ENCODE results near the gene MSH4. TPM values are rescaled to one million over a fixed set of nuclear protein-coding genes. Genes with fewer than 3 reads are reported as not detected.
"Not testable (repeated sequence)": the region's sequence is repeated elsewhere in the genome, so short reads cannot be mapped to it uniquely, and the experiment has no call there.

MSH4 gene
- total RNA-seq, 4 donors from 2014 or later: 0.67 to 0.93 TPM; not detected in 2

DNA sequence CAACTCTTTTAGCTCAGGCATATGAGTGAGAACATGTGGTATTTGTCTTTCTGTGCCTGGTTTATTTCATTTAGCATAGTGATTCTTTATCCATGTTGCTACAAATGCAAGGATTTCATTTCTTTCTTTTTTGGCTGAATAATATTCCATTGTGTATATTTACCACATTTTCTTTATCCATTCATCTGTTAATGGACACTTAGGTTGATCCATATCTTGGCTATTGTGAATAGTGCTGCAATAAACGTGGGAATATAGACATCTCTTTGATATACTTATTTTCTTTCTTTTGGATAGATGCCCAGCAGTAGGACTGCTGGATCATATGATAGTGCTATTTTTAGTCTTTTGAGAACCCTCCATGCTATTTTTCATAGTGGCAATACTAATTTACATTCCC, 104.7 kb downstream of the MSH4 start:
- Histone ChIP-seq H3K4me1 (no peaks in the 10 kb centered on the region), H3K27ac (no peak overlapping the region), H3K4me3 (no peak overlapping the region), H3K9me3 (no peaks in the 10 kb centered on the region), H3K36me3 (no peaks in the 10 kb centered on the region), H3K27me3 (no peaks in the 10 kb centered on the region)
- TF ChIP-seq, protein P1, sequence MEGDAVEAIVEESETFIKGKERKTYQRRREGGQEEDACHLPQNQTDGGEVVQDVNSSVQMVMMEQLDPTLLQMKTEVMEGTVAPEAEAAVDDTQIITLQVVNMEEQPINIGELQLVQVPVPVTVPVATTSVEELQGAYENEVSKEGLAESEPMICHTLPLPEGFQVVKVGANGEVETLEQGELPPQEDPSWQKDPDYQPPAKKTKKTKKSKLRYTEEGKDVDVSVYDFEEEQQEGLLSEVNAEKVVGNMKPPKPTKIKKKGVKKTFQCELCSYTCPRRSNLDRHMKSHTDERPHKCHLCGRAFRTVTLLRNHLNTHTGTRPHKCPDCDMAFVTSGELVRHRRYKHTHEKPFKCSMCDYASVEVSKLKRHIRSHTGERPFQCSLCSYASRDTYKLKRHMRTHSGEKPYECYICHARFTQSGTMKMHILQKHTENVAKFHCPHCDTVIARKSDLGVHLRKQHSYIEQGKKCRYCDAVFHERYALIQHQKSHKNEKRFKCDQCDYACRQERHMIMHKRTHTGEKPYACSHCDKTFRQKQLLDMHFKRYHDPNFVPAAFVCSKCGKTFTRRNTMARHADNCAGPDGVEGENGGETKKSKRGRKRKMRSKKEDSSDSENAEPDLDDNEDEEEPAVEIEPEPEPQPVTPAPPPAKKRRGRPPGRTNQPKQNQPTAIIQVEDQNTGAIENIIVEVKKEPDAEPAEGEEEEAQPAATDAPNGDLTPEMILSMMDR (IDR thresholded peaks at IDR 0.05): no peak
- TF ChIP-seq POLR2AphosphoS5 (IDR thresholded peaks at IDR 0.05) (no peak), POLR2A (IDR thresholded peaks at IDR 0.05) (no peak), EP300 (IDR thresholded peaks at IDR 0.05) (no peak)
- no peak for ATAC-seq
- WGBS, 2 donors (ENCODE audit: low coverage in 1 of 2): 35 to 43% methylated on average over 1 of the region's 1 CpG

DNA sequence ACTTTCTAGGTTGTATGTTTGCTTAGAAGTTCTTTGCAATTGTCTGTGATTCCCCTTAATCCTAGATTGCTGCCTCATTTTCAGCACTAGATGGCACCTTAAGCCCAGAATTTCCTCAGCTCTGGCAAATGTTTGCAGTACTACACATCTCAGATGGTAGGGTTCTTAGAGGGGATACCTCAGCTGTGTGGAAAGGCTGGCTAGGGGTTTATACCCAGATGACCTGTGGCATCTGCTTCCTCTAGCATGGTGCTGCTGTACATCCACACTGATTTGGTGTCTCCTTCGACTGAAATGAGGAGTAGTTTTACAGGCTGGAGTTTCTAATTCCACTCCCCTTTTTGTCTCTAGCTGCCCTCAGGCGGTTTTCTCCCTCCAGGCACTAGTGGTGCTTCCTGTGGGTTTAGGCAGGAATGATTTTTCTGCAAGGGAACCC, 112.1 kb downstream of the MSH4 start:
- Histone ChIP-seq H3K4me1 (no peaks in the 10 kb centered on the region), H3K4me3 (no peak overlapping the region), H3K27ac (no peak overlapping the region), H3K27me3 (no peaks in the 10 kb centered on the region), H3K9me3 (peaks cover 0 to 17% (median 0%) of the 10 kb centered on the region in 3 donors), H3K36me3 (no peaks in the 10 kb centered on the region)
- no peak for ATAC-seq
- TF ChIP-seq POLR2AphosphoS5 (IDR thresholded peaks at IDR 0.05) (no peak), EP300 (IDR thresholded peaks at IDR 0.05) (no peak), POLR2A (IDR thresholded peaks at IDR 0.05) (no peak)
- TF ChIP-seq, protein P1 (IDR thresholded peaks at IDR 0.05): no peak
- 0% methylated on average over 1 of the region's 2 CpGs; no CpG with 5 or more reads in 1 of the 2 donors for WGBS, 2 donors (ENCODE audit: low coverage in 1 of 2)

DNA sequence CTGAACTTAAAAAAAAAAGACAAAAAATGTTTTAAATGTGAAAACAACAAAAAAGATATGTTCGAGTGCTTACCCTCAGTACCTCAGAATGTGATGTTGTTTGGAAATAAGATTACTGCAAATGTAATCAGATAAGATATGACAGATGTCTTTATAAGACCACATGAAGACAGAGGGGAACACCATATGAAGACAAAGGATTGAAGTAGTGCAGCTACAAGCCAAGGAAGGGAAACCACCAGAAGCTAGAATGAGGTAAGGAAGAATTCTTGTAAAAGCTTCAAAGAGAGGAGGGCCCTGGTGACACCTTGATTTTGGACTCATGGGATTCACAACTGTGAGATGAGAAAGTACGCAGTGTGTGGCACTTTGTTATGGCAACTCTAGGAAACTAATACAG, 120.2 kb downstream of the MSH4 start:
- Histone ChIP-seq H3K36me3 (no peaks in the 10 kb centered on the region), H3K27ac (no peak overlapping the region), H3K4me3 (no peak overlapping the region), H3K9me3 (no peaks in the 10 kb centered on the region), H3K4me1 (no peaks in the 10 kb centered on the region), H3K27me3 (no peaks in the 10 kb centered on the region)
- ATAC-seq: no peak
- WGBS, 2 donors (ENCODE audit: low coverage in 1 of 2): 77 to 85% methylated on average over 1 to 2 of the region's 2 CpGs
- no peak for TF ChIP-seq EP300 (IDR thresholded peaks at IDR 0.05)

DNA sequence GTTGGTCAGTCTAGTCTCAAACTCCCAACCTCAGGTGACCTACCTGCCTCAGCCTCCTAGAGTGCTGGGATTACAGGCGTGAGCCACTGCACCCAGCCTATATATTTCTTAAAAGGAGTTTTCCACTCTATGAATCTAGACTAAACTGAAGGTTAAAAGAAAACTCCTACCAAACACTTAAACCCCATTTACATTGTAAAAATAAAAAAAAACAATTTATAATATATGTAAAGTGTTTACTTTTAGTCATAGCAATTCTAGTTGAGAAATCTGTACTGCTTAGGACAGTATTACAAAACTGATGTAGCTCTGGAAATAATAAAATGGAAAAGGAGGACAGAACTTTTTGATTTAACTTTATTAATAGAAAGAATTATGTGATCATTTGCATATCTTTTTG, 126.0 kb downstream of the MSH4 start:
- 90% methylated on average over 1 of the region's 1 CpG; no CpG with 5 or more reads in 1 of the 2 donors for WGBS, 2 donors (ENCODE audit: low coverage in 1 of 2)

DNA sequence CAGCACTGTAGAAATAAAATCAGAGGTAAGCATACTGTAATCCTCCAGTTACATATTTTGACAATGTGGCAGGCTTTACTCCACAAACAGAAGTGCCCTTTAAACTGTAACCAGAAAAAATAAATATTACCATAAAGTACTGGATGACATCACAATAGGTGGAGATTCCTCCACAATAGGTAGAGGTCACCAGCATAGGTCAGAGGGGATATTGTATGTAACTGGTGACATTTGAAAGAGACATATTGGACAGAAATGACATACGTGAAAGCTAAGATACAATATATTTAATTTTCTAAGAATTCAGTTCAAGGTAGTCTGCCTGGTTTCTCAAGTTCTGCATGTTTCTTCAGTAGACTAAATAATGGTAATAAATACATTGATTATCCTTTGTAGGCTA, 135.6 kb downstream of the MSH4 start, which contains the start of gene ASB17:
TSS of gene ASB17 (minus strand) at position 101 of the 400 bp plus-strand sequence. CDS start 113 bp downstream, outside the sequence.
- Histone ChIP-seq H3K9me3 (no peaks in the 10 kb centered on the region), H3K4me1 (no peaks in the 10 kb centered on the region), H3K36me3 (no peaks in the 10 kb centered on the region), H3K27ac (no peak within 1 kb of the TSS), H3K27me3 (no peaks in the 10 kb centered on the region), H3K4me3 (no peak within 1 kb of the TSS)
- TF ChIP-seq EP300 (IDR thresholded peaks at IDR 0.05): no peak
- WGBS, 2 donors (ENCODE audit: low coverage in 1 of 2): 85 to 92% methylated on average over 1 of the region's 1 CpG
- no peak for ATAC-seq

More for the DNA sequence above, 126.0 kb downstream of the MSH4 start:
- Histone ChIP-seq H3K4me3 (no peak overlapping the region), H3K4me1 (no peaks in the 10 kb centered on the region), H3K9me3 (no peaks in the 10 kb centered on the region), H3K36me3 (no peaks in the 10 kb centered on the region), H3K27ac (no peak overlapping the region), H3K27me3 (no peaks in the 10 kb centered on the region)
- no peak for TF ChIP-seq POLR2AphosphoS5 (IDR thresholded peaks at IDR 0.05)
- TF ChIP-seq POLR2A (IDR thresholded peaks at IDR 0.05): no peak
- TF ChIP-seq, protein P1 (IDR thresholded peaks at IDR 0.05): no peak
- TF ChIP-seq EP300 (IDR thresholded peaks at IDR 0.05): no peak
- no peak for ATAC-seq

DNA sequence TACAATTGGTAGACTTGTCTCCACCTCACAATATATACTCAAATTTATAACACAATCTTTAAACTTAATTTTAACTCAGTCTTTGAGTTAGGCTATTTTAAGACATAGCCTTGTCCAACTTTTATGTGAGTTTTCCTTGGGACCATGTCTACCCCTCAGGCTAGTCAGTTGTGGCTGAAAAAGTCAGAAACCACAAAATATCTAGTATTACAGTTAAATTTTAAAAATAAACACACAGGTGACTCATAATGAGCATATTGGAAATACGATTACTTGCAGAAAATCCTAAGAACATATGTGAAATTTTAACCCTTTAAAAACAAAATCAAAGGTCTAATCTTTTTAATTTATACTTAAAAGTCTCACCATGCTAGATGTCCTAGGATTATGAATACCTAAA, 140.4 kb downstream of the MSH4 start:
- no peak overlapping the region for H3K4me3 ChIP-seq
- H3K4me1 ChIP-seq: no peaks in the 10 kb centered on the region
- no peaks in the 10 kb centered on the region for H3K36me3 ChIP-seq
- WGBS, 2 donors (ENCODE audit: low coverage in 1 of 2): 14 to 36% methylated on average over 1 of the region's 1 CpG
- H3K27ac ChIP-seq: no peak overlapping the region
- H3K27me3 ChIP-seq: no peaks in the 10 kb centered on the region
- H3K9me3 ChIP-seq: no peaks in the 10 kb centered on the region
- no peak for ATAC-seq
- TF ChIP-seq POLR2AphosphoS5 (IDR thresholded peaks at IDR 0.05) (no peak), EP300 (IDR thresholded peaks at IDR 0.05) (no peak), POLR2A (IDR thresholded peaks at IDR 0.05) (no peak)
- TF ChIP-seq, protein P1 (IDR thresholded peaks at IDR 0.05): no peak

DNA sequence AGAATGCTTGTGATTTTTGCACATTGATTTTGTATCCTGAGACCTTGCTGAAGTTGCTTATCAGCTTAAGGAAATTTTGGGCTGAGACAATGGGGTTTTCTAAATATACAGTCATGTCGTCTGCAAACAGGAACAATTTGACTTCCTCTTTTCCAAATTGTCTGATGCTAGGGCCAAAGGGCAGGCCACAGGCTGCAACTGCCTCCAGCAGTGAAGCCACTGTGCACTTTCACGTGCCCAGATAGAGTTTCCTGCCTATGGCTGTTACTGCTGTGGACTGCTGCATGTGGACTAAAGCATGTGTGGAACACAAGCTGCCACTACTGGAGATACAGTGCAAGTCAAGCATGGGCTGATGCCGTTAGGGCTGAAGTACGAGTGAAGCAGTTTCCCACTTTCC, 146.4 kb downstream of the MSH4 start:
- H3K4me1 ChIP-seq, ATAC-seq, H3K4me3 ChIP-seq, H3K27ac ChIP-seq, H3K9me3 ChIP-seq, H3K27me3 ChIP-seq, H3K36me3 ChIP-seq: not testable (repeated sequence)
- 27 to 64% methylated on average over 2 to 3 of the region's 4 CpGs for WGBS, 2 donors (ENCODE audit: low coverage in 1 of 2)

Data from gastroesophageal sphincter (tissue), 4 donors.